GM12891 (cell line): ENCODE measurements around the gene COPG2.

ENCODE experiments used
- PAX5 ChIP-seq: IDR thresholded peaks from 2 replicates; pipeline ENCODE4 v1.6.1; 2011; ENCODE audit warnings: low read length, moderate library complexity, mild to moderate bottlenecking; ENCODE audit not compliant: insufficient read depth, severe bottlenecking
- POLR2A ChIP-seq: IDR thresholded peaks from 2 replicates; pipeline ENCODE4 v1.6.1; 2011; ENCODE audit warnings: low read depth, low read length, control low read depth
- POLR2AphosphoS5 ChIP-seq: IDR thresholded peaks from 2 replicates; pipeline ENCODE4 v1.6.1; 2011; ENCODE audit warnings: low read depth, low read length, control low read depth
- POU2F2 ChIP-seq: IDR thresholded peaks from 2 replicates; pipeline ENCODE4 v1.6.1; 2011; ENCODE audit warnings: low read depth, mild to moderate bottlenecking, control low read depth, low read length, moderate library complexity
- SPI1 ChIP-seq: IDR thresholded peaks from 2 replicates; pipeline ENCODE4 v1.6.1; 2011; ENCODE audit warnings: low read depth, low read length, control low read depth
- TAF1 ChIP-seq: IDR thresholded peaks from 2 replicates; pipeline ENCODE4 v1.6.1; 2011; ENCODE audit warnings: low read depth, low read length, control low read depth

DNA sequence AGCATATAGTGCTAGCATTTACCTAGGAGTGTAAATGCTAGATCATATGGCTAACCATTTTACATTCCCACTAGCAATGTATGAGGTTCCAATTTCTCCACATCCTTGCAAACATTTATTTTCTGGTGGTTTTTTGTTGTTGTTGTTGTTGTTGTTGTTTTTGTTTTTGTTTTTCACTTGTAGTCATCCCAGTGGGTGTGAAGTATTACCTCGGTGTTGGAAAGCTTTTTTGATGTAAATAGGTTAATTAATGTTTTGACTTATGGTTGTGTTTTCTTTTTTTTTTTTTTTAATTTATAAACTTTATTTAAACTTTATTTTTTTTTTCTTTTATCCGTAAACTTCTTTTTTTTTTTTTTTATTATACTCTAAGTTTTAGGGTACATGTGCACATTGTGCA is 33.1 kb upstream of the COPG2 start:
- no peak for TF ChIP-seq POLR2A
- TF ChIP-seq POLR2AphosphoS5: no peak
- TF ChIP-seq TAF1: no peak
- TF ChIP-seq PAX5: no peak
- no peak for TF ChIP-seq POU2F2
- TF ChIP-seq SPI1: no peak
